Measurements from ENCODE around the gene STK11.
A peak's percentile ranks its signal among the peaks of the same experiment; 100 is the strongest.

The STK11 gene

GRCh38 chr19:1163934-1164683 is 41.5 kb upstream of the STK11 start:
- no peak for TF ChIP-seq ZBTB7A (IDR thresholded peaks at IDR 0.05; ENCODE audit: low read depth)

DNA sequence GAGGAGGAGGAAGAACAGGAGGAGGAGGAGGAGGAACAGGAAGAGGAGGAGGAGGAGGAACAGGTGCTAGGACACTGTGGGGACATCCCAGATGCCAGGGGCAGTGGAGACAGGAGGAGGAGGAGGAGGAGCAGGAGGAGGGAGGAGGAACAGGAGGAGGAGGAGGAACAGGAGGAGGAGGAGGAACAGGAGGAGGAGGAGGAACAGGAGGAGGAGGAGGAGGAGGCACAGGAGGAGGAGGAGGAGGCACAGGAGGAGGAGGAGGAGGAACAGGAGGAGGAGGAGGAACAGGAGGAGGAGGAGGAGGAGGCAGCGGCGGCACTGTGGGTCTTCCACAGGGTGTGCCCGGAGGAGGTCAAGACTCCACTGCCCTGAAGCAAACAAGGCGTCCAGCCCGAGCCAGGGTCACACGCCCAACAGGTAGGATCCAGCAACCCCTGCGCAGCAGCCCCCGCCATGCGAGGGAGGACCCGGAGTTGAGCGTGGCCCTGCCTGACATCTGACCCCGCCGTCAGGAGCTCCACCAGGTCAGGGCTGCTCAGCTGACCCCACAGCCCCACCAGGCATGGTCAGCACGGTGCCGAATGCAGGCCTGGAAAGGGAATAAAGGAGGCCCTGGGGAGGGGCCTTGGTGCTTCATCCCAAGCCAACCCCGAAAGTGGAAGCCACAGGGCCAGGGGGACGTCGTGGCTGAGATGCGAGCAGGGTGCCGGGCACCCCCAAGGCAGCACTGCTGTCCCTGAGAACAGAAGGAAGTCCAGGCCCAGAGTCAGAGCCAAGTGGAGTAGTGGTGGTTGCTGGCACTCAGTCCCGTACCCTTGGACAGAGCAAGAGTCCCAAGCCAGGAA is 40.7 kb upstream of the STK11 start:
- TF ChIP-seq CREB1 (IDR thresholded peaks at IDR 0.05; ENCODE audit: low read depth) = no peak
- TF ChIP-seq NFIC (IDR thresholded peaks at IDR 0.05) = no peak
- no peak for TF ChIP-seq REST (IDR thresholded peaks at IDR 0.05; ENCODE audit: low read depth)
- TF ChIP-seq YY1 (IDR thresholded peaks at IDR 0.05; ENCODE audit: low read depth) = no peak
- TF ChIP-seq, protein P1, sequence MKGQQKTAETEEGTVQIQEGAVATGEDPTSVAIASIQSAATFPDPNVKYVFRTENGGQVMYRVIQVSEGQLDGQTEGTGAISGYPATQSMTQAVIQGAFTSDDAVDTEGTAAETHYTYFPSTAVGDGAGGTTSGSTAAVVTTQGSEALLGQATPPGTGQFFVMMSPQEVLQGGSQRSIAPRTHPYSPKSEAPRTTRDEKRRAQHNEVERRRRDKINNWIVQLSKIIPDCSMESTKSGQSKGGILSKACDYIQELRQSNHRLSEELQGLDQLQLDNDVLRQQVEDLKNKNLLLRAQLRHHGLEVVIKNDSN (IDR thresholded peaks at IDR 0.05) = no peak
- TF ChIP-seq CEBPB (IDR thresholded peaks at IDR 0.05) = no peak
- TF ChIP-seq, protein P2, sequence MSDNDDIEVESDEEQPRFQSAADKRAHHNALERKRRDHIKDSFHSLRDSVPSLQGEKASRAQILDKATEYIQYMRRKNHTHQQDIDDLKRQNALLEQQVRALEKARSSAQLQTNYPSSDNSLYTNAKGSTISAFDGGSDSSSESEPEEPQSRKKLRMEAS (IDR thresholded peaks at IDR 0.05) = no peak
- no peak for TF ChIP-seq EGR1 (IDR thresholded peaks at IDR 0.05)
- TF ChIP-seq EP300 (IDR thresholded peaks at IDR 0.05; ENCODE audit: borderline replicate concordance) = no peak
- TF ChIP-seq TCF12 (IDR thresholded peaks at IDR 0.05; ENCODE audit: low read depth) = no peak
- no peak for TF ChIP-seq TAF1 (IDR thresholded peaks at IDR 0.05; ENCODE audit: low read depth)

GRCh38 chr19:1166872-1167573 is 38.6 kb upstream of the STK11 start:
- TF ChIP-seq RAD21 (IDR thresholded peaks at IDR 0.05; ENCODE audit: low read depth) = no peak
- TF ChIP-seq ZBTB7A (IDR thresholded peaks at IDR 0.05; ENCODE audit: low read depth) = no peak
- TF ChIP-seq EGR1 (IDR thresholded peaks at IDR 0.05) = no peak
- TF ChIP-seq, protein P1 (IDR thresholded peaks at IDR 0.05) = no peak
- no peak for TF ChIP-seq TCF12 (IDR thresholded peaks at IDR 0.05; ENCODE audit: low read depth)
- no peak for TF ChIP-seq TAF1 (IDR thresholded peaks at IDR 0.05; ENCODE audit: low read depth)
- TF ChIP-seq CREB1 (IDR thresholded peaks at IDR 0.05; ENCODE audit: low read depth) = no peak
- no peak for TF ChIP-seq FOXM1 (IDR thresholded peaks at IDR 0.05; ENCODE audit: borderline replicate concordance, low read depth)
- no peak for TF ChIP-seq CEBPB (IDR thresholded peaks at IDR 0.05)
- no peak for TF ChIP-seq YY1 (IDR thresholded peaks at IDR 0.05; ENCODE audit: low read depth)
- no peak for TF ChIP-seq REST (IDR thresholded peaks at IDR 0.05; ENCODE audit: low read depth)
- TF ChIP-seq EP300 (IDR thresholded peaks at IDR 0.05; ENCODE audit: borderline replicate concordance) = no peak
- TF ChIP-seq TEAD4 (IDR thresholded peaks at IDR 0.05) = no peak
- TF ChIP-seq NFIC (IDR thresholded peaks at IDR 0.05) = no peak
- TF ChIP-seq, protein P2 (IDR thresholded peaks at IDR 0.05) = no peak

DNA sequence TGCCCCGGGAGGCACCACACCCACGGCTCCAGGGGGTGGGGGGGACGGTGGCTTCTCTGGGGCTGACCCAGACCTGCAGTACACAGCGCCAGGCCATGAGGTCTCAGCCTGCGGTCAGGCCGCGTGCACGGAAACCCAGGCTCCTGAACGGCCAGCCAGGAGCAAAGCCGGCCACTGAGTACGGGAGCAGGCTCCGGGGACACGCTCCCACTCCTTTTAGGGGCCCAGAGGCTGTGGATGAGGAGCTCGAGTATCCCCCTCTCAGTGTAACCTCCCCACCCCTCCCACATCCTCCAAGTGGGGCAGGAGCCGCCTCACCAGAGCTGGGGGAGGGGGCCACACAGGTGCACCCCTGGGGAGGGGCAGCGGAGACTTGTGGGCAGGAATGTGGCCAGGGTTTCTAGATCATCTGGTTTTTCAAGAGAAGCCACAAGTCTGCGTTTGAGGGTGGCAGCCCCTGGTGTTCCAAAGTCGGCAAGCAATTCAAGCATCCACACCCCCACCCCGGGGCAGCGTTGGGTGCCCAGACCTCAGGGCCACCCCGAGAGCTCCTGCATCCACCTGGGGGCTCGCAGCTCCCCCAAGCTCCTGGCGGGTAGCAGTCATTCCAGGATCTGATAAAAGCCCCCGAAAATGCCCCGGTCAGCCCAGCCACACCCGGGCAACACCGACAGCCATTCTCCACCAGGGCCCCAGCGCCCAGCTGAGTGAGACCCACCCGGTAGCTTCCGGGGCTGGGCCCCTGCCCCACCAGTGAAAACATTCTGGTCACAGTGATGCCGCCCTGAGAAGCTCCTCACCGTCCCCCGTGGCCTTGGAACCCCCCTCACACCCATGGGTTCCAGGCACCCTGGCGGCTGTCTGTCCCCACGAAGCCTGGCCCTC is 37.6 kb upstream of the STK11 start:
- TF ChIP-seq TEAD4 (IDR thresholded peaks at IDR 0.05) (0 out of 2 replicates have a peak, but pooled peaks have one; percentile 8), CEBPB (IDR thresholded peaks at IDR 0.05) (no peak)

Data from Ishikawa (cell line).